ENCODE data around the gene HOXA3. TPM values are rescaled to one million over a fixed set of nuclear protein-coding genes. Genes with fewer than 3 reads are reported as not detected.

The HOXA3 gene
- total RNA-seq, 2 experiments from 2014 or later, result not detected

- ChIA-PET POLR2A (no interaction called here), CTCF (interaction anchor here (1.2 to 4.2 kb wide), 3 partner anchors 10 to 1317 kb away, joined by 3 to 19 read pairs (median 4); no protein-coding TSS in a partner anchor)
These were observed 19.4 kb upstream of the HOXA3 start for GRCh38 chr7:27171637-27172314.

GRCh38 chr7:27171325-27171636 is 18.9 kb upstream of the HOXA3 start:
- ChIA-PET CTCF (no interaction called here), POLR2A (no interaction called here)

GRCh38 chr7:27170426-27171324 is 18.3 kb upstream of the HOXA3 start:
- POLR2A ChIA-PET, result no interaction called here
- CTCF ChIA-PET, result interaction anchor here (0.8 kb wide), 1 partner anchor 10 kb away, joined by 3 read pairs; no protein-coding TSS in a partner anchor

- CTCF ChIA-PET, result interaction anchor here (0.8 kb wide), 1 partner anchor 9 kb away, joined by 3 read pairs; no protein-coding TSS in a partner anchor
- POLR2A ChIA-PET, result no interaction called here
These were observed 17.5 kb upstream of the HOXA3 start for GRCh38 chr7:27169658-27170425.

- ChIA-PET CTCF (interaction anchor here (1.3 kb wide), 1 partner anchor 42 kb away, joined by 3 read pairs; no protein-coding TSS in a partner anchor), POLR2A (no interaction called here)
These were observed 16.0 kb upstream of the HOXA3 start for GRCh38 chr7:27168265-27168947.

GRCh38 chr7:27167916-27168264 is 15.5 kb upstream of the HOXA3 start:
- POLR2A ChIA-PET, result no interaction called here
- CTCF ChIA-PET, result interaction anchor here (1.3 kb wide), 1 partner anchor 42 kb away, joined by 3 read pairs; no protein-coding TSS in a partner anchor

GRCh38 chr7:27166531-27167505 is 14.4 kb upstream of the HOXA3 start:
- ChIA-PET CTCF (interaction anchor here (0.5 to 2.8 kb wide), 7 partner anchors 11 to 1341 kb away, joined by 3 to 8 read pairs (median 3); partner anchors contain the start of gene HOXA7), POLR2A (no interaction called here)

- POLR2A ChIA-PET, result no interaction called here
These were observed 13.7 kb upstream of the HOXA3 start for GRCh38 chr7:27165996-27166530.

GRCh38 chr7:27165089-27165995 is 13.0 kb upstream of the HOXA3 start, which contains the start of gene HOXA9:
TSS of gene HOXA9 (minus strand) at chr7:27165537. CDS start at chr7:27165457, 80 bp downstream.
- ChIA-PET CTCF (interaction anchor here (2.8 kb wide), 1 partner anchor 11 kb away, joined by 8 read pairs; no protein-coding TSS in a partner anchor), POLR2A (no interaction called here)

More at GRCh38 chr7:27165996-27166530, 13.7 kb upstream of the HOXA3 start:
- CTCF ChIA-PET, result interaction anchor here (0.5 to 2.8 kb wide), 7 partner anchors 10 to 1340 kb away, joined by 3 to 8 read pairs (median 3); partner anchors contain the start of gene HOXA7

- ChIA-PET CTCF (interaction anchor here (2.8 kb wide), 1 partner anchor 10 kb away, joined by 8 read pairs; no protein-coding TSS in a partner anchor), POLR2A (no interaction called here)
These were observed 12.1 kb upstream of the HOXA3 start for GRCh38 chr7:27164367-27165088.

GRCh38 chr7:27164045-27164366 is 11.6 kb upstream of the HOXA3 start:
- ChIA-PET CTCF (interaction anchor here (2.8 kb wide), 1 partner anchor 9 kb away, joined by 8 read pairs; no protein-coding TSS in a partner anchor), POLR2A (no interaction called here)

GRCh38 chr7:27163288-27164044 is 11.1 kb upstream of the HOXA3 start:
- ChIA-PET POLR2A (interaction anchor here (0.8 kb wide), 1 partner anchor 962 kb away, joined by 3 read pairs; the partner anchor contains the start of gene CBX3), CTCF (interaction anchor here (1.0 to 3.1 kb wide), 4 partner anchors 9 to 482 kb away, joined by 5 to 23 read pairs (median 14); partner anchors contain the start of gene HOXA10)

GRCh38 chr7:27162561-27163287 is 10.3 kb upstream of the HOXA3 start:
- CTCF ChIA-PET, result interaction anchor here (1.0 to 3.1 kb wide), 5 partner anchors 11 to 869 kb away, joined by 3 to 23 read pairs (median 10); partner anchors contain the start of gene HOXA10
- POLR2A ChIA-PET, result interaction anchor here (0.8 kb wide), 1 partner anchor 961 kb away, joined by 3 read pairs; the partner anchor contains the start of gene CBX3
